PFSK-1 (cell line): ENCODE results near the gene SRSF12.

ENCODE experiments used
- FOXP2 ChIP-seq: optimal IDR thresholded peaks from 2 replicates; pipeline ENCODE3; 2011; ENCODE audit warnings: borderline replicate concordance, control low read depth, inconsistent platforms; ENCODE audit not compliant: insufficient read depth; ENCODE audit errors: extremely low read length, extremely low read depth
- POLR2AphosphoS5 ChIP-seq: IDR thresholded peaks from 2 replicates; pipeline ENCODE4 v1.6.1; 2012; ENCODE audit warnings: low read depth, mild to moderate bottlenecking, control low read depth, low read length, moderate library complexity
- REST ChIP-seq, 2 experiments: IDR thresholded peaks; 2 replicates each; pipeline versions ENCODE4 v1.6.1 to v1.8.0; 2011 to 2012; ENCODE audit warnings: low read depth in 2 of 2, low read length in 2 of 2, control low read depth in 1 of 2, inconsistent platforms in 1 of 2, mild to moderate bottlenecking in 1 of 2, moderate library complexity in 1 of 2; ENCODE audit not compliant: insufficient read depth in 1 of 2
- SIN3A ChIP-seq: IDR thresholded peaks from 2 replicates; pipeline ENCODE4 v1.6.1; 2012; ENCODE audit warnings: mild to moderate bottlenecking, low read length, moderate library complexity, borderline replicate concordance; ENCODE audit not compliant: insufficient read depth
- TAF1 ChIP-seq: IDR thresholded peaks from 2 replicates; pipeline ENCODE4 v1.6.1; 2012; ENCODE audit warnings: low read length, control low read depth, borderline replicate concordance; ENCODE audit not compliant: insufficient read depth

Gene SRSF12

GRCh38 chr6:89063881-89064280 lies 54.0 kb downstream of the SRSF12 start:
- no peak for TF ChIP-seq POLR2AphosphoS5

- TF ChIP-seq TAF1 (no peak), FOXP2 (no peak), SIN3A (no peak), REST (IDR thresholded peaks at IDR 0.05; ENCODE audit: insufficient read depth in 1 of 2, low read depth in 2 of 2, low read length in 2 of 2) (no peak), POLR2AphosphoS5 (no peak)
Measured at GRCh38 chr6:89059227-89059626, 58.6 kb downstream of the SRSF12 start.

DNA sequence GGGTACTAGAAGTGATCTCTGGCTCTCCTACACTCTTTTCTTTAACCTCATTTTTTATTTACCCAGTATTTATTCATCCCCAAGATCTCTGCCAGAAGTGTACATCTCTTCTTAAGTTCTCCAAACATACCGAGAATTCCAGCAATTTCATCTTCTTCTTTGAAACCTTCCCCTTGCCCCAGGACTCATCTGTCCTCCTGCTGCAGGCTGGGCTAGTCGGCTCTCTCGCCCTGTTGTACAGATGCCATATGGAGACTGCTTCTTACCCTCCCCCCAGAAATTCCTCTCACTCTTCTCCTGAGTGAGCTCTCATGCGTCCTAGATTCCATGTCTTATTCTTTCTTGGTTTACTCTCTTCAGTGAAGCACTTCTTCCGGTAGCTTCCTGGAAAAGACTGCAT lies 59.2 kb downstream of the SRSF12 start:
- no peak for TF ChIP-seq POLR2AphosphoS5
- no peak for TF ChIP-seq SIN3A
- no peak for TF ChIP-seq FOXP2
- TF ChIP-seq TAF1 = no peak
- no peak for TF ChIP-seq REST (IDR thresholded peaks at IDR 0.05; ENCODE audit: insufficient read depth in 1 of 2, low read depth in 2 of 2, low read length in 2 of 2)

DNA sequence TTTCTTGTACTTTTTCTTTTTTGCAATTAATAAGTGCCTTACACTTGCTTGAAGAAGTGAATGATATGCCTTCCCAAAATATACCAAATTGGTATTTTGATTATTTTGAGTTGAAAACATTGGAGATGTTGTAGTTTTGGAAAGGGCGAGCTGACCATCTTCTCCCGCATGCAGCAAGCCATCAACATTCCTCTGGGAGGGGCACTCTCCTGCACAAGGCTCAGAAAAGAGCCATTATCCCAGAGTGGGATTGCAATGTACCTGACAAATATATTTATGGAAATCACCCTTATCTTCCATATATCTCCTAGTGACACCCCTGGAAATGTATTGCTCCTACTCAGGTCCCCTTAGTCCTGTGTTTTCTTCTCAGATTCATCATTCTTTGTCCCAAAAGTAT lies 60.1 kb downstream of the SRSF12 start:
- TF ChIP-seq FOXP2 (no peak), SIN3A (no peak), TAF1 (no peak), POLR2AphosphoS5 (no peak), REST (IDR thresholded peaks at IDR 0.05; ENCODE audit: insufficient read depth in 1 of 2, low read depth in 2 of 2, low read length in 2 of 2) (no peak)

DNA sequence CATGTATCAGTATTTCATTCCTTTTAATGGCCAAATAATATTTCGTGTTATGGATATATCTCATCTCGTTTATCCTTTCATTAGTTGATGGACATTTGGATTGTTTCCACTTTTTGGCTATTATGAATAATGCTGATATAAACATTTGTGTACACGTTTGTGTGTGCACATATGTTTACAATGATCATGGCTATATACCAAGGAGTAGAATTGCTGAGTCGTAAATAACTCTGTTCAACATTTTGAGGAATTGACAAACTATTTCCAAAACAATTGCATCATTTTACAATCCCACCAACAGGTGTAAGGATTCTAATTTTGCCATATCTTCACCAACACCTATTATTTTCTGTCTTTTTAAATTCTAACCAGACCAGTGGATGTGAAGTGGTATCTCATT lies 63.7 kb downstream of the SRSF12 start:
- TF ChIP-seq SIN3A (no peak), TAF1 (no peak), POLR2AphosphoS5 (no peak), FOXP2 (no peak), REST (IDR thresholded peaks at IDR 0.05; ENCODE audit: insufficient read depth in 1 of 2, low read depth in 2 of 2, low read length in 2 of 2) (no peak)
